K562 (cell line): ENCODE results near the gene SLCO6A1. TPM values are rescaled to one million over a fixed set of nuclear protein-coding genes. Genes with fewer than 3 reads are reported as not detected.

ENCODE experiments used
- ATAC-seq: fragments of 200-7000 bp; cut with Tn5 transposase; 3 replicates; pipeline ENCODE4 v1.9.1; 2020; ENCODE audit warnings: moderate library complexity
- BruUV-seq: library from RNA; stranded (reverse); fragments of 400-500 nt; replicated peaks from 2 replicates; lab custom pipeline; 2021; lab: Mats Ljungman, UMichigan
- CTCF ChIA-PET: fragments of 300-600 bp; formaldehyde crosslinking; extraction: SDS; loops from one replicate; lab custom pipeline; 2021; ENCODE audit warnings: low intra/inter-chr PET ratio; lab: Yijun Ruan, JAX
- POLR2A ChIA-PET: fragments of 300-600, 350-650 bp; sonication (Branson Sonifier 250); formaldehyde crosslinking; extraction: SDS; loops from one replicate; lab custom pipeline; 2021; ENCODE audit warnings: antibody characterized with exemption, inconsistent platforms; lab: Yijun Ruan, JAX
- DNase-seq, 4 experiments: peaks; one replicate each; pipeline versions ENCODE4 v3.0.0 to v3.0.0-alpha.2; 2011 to 2018; ENCODE audit warnings: low spot score in 3 of 4, mixed read lengths in 3 of 4; ENCODE audit errors: extremely low read depth in 1 of 4
- FAIRE-seq: peaks from 2 replicates; lab custom pipeline; 2011; peaks lifted over from hg19 to GRCh38; lab: Jason Lieb, UNC
- H2AFZ ChIP-seq: 2 replicates; pipeline ENCODE4 v1.6.0; 2011; ENCODE audit warnings: low read depth, low read length, control low read depth, inconsistent platforms
- H3K27ac ChIP-seq: fragments of 200-600 bp; 3 replicates; pipeline ENCODE4 v1.8.0; 2011; ENCODE audit warnings: low read depth, mild to moderate bottlenecking, control low read depth, inconsistent platforms, low read length, moderate library complexity, mixed read lengths; ENCODE audit errors: extremely low read depth
- H3K27me3 ChIP-seq, 2 experiments: fragments of 300-600 bp in 1 of 2; 2 replicates in 1 of 2; 3 replicates in 1 of 2; pipeline versions ENCODE4 v1.6.0 to v1.8.0; 2011; ENCODE audit warnings: inconsistent platforms in 2 of 2, low read length in 2 of 2, mild to moderate bottlenecking in 1 of 2, mixed read lengths in 1 of 2, moderate library complexity in 1 of 2; ENCODE audit not compliant: control insufficient read depth in 2 of 2, insufficient read depth in 2 of 2
- H3K36me3 ChIP-seq: fragments of 300-600 bp; 3 replicates; pipeline ENCODE4 v1.8.0; 2011; ENCODE audit warnings: mild to moderate bottlenecking, low read length, inconsistent platforms; ENCODE audit not compliant: control insufficient read depth, insufficient read depth
- H3K4me1 ChIP-seq, 2 experiments: fragments of 200-600 bp in 1 of 2; replicated peaks in 1 of 2; 2 replicates in 1 of 2; 3 replicates in 1 of 2; pipeline versions ENCODE4 v1.5.1 to v1.8.0; 2011; ENCODE audit warnings: inconsistent platforms in 2 of 2, low read length in 2 of 2, mild to moderate bottlenecking in 1 of 2, mixed read lengths in 1 of 2, moderate library complexity in 1 of 2; ENCODE audit not compliant: control insufficient read depth in 2 of 2, insufficient read depth in 2 of 2
- H3K4me2 ChIP-seq: 2 replicates; pipeline ENCODE4 v1.6.1; 2011; ENCODE audit warnings: low read length, control low read depth, inconsistent platforms, mixed read lengths; ENCODE audit not compliant: insufficient read depth
- H3K4me3 ChIP-seq: fragments of 200-600 bp; sonication (generic), shearing (Covaris generic); 2 replicates; pipeline ENCODE4 v1.5.1; 2016; ENCODE audit warnings: control low read depth, inconsistent platforms
- H3K79me2 ChIP-seq: fragments of 200-600 bp; 3 replicates; pipeline ENCODE4 v1.8.0; 2011; ENCODE audit warnings: low read length, inconsistent platforms; ENCODE audit not compliant: control insufficient read depth, insufficient read depth
- H3K9ac ChIP-seq, 2 experiments: 2 replicates each; pipeline versions ENCODE4 v1.6.0 to v1.6.1; 2011; ENCODE audit warnings: low read depth in 2 of 2, low read length in 2 of 2, control low read depth in 1 of 2, inconsistent platforms in 1 of 2, mild to moderate bottlenecking in 1 of 2, mixed read lengths in 1 of 2; ENCODE audit not compliant: insufficient read depth in 1 of 2
- H3K9me1 ChIP-seq: one replicate; pipeline ENCODE4 v1.6.0; 2011; ENCODE audit warnings: inconsistent platforms, mild to moderate bottlenecking, low read length, moderate library complexity; ENCODE audit not compliant: control insufficient read depth, insufficient read depth
- H3K9me3 ChIP-seq: replicated peaks from 2 replicates; pipeline ENCODE4 v1.5.1; 2011; ENCODE audit warnings: low read depth, low read length, inconsistent platforms; ENCODE audit not compliant: control insufficient read depth, insufficient read depth
- H4K20me1 ChIP-seq: replicated peaks from 2 replicates; pipeline ENCODE4 v1.6.1; 2011; ENCODE audit warnings: low read length, inconsistent platforms, mixed read lengths; ENCODE audit not compliant: control insufficient read depth, insufficient read depth
- DEAF1 ChIP-seq: fragments of 450-650 bp; formaldehyde crosslinking; IDR thresholded peaks from 2 replicates; pipeline ENCODE4 v1.4.0; 2020; ENCODE audit warnings: mild to moderate bottlenecking, moderate library complexity
- HIVEP1 ChIP-seq: fragments of 250-450 bp; sonication (Bioruptor Pico); IDR thresholded peaks from 2 replicates; pipeline ENCODE4 v1.4.0; 2020; ENCODE audit warnings: mild to moderate bottlenecking
- JUNB ChIP-seq: fragments of 450-650 bp; formaldehyde crosslinking; conservative IDR thresholded peaks from 2 replicates; pipeline ENCODE4 v1.4.0; 2020; ENCODE audit warnings: mild to moderate bottlenecking
- NCOR1 ChIP-seq: fragments of 450-650 bp; IDR thresholded peaks from 2 replicates; pipeline ENCODE4 v1.6.1; 2016; ENCODE audit warnings: mild to moderate bottlenecking, moderate library complexity
- NR2C1 ChIP-seq, 2 experiments: fragments of 450-650 bp; IDR thresholded peaks; 2 replicates each; pipeline ENCODE4 v1.6.1; 2017; ENCODE audit warnings: mild to moderate bottlenecking in 2 of 2, antibody characterized with exemption in 1 of 2, inconsistent platforms in 1 of 2, missing compliant biosample characterization in 1 of 2, missing genetic modification characterization in 1 of 2
- RBM25 ChIP-seq: fragments of 200-400 bp; formaldehyde crosslinking; IDR thresholded peaks from 2 replicates; pipeline ENCODE4 v1.6.1; 2018; ENCODE audit warnings: low read length, low read depth, moderate library complexity; ENCODE audit not compliant: severe bottlenecking
- TOE1 ChIP-seq, 2 experiments: fragments of 450-650 bp in 1 of 2; sonication (generic) in 1 of 2; formaldehyde crosslinking in 1 of 2; IDR thresholded peaks; 2 replicates each; pipeline versions ENCODE4 v1.7.1 to v1.8.0; 2016 to 2022; ENCODE audit warnings: borderline replicate concordance in 2 of 2, mild to moderate bottlenecking in 2 of 2, antibody characterized with exemption in 1 of 2, inconsistent platforms in 1 of 2, low read depth in 1 of 2, missing genetic modification reagents in 1 of 2, moderate library complexity in 1 of 2
- ZNF239 ChIP-seq: fragments of 250-450 bp; sonication (Bioruptor Pico); IDR thresholded peaks from 2 replicates; pipeline ENCODE4 v1.4.0; 2020; ENCODE audit warnings: mild to moderate bottlenecking
- WGBS: fragments of 100-300 bp; shearing (Covaris generic); methylation state at CpG from one replicate; pipeline ENCODE4 v1.1.6; 2016; ENCODE audit warnings: low coverage, mixed read lengths; ENCODE audit not compliant: insufficient coverage; ENCODE audit errors: missing lambda C conversion rate; 5-methylcytosine and 5-hydroxymethylcytosine counted together
- in situ Hi-C: fragments of 300-500 bp; cut with MboI; formaldehyde crosslinking; loops from 4 replicates; pipeline ENCODE4 v1.15.0; 2018; ENCODE audit warnings: inconsistent platforms, mixed read lengths
- intact Hi-C: fragments of 100-400 bp; cut with micrococcal nuclease; formaldehyde crosslinking; loops from 2 replicates; pipeline ENCODE4 v1.14.2; 2022
- polyA plus RNA-seq, 8 experiments: library from polyadenylated mRNA; depleted of rRNA in 4 of 8; stranded (reverse) in 5 of 8; unstranded in 3 of 8; fragments of >200 nt; fragmentation: Nextera tagmentation in 2 of 8; fragmentation: Illumina TruSeq in 1 of 8; extraction: Ambion mirVana in 2 of 8; extraction: Trizol in 1 of 8; gene quantifications; 2 replicates each; pipeline versions ENCODE4 v1.2.1 to v1.2.3, GENCODE V29; 2011 to 2014; ENCODE audit warnings: inconsistent platforms in 1 of 8, missing spikeins in 1 of 8
- total RNA-seq, 7 experiments: library from RNA; depleted of rRNA in 6 of 7; stranded (reverse); fragments of >200 nt in 6 of 7; fragmentation: Illumina TruSeq in 2 of 7; extraction: Trizol in 2 of 7; gene quantifications; 2 replicates each; pipeline versions ENCODE4 v1.2.1 to v1.2.3, GENCODE V29; 2011 to 2021; ENCODE audit warnings: low replicate concordance in 1 of 7

Gene SLCO6A1
- total and polyA plus RNA-seq, 9 of the 15 experiments (the other 6 are each of a cell fraction or from before 2014, with no cell fraction given), result 0.04 to 0.20 (median 0.11) TPM; not detected in 6

DNA sequence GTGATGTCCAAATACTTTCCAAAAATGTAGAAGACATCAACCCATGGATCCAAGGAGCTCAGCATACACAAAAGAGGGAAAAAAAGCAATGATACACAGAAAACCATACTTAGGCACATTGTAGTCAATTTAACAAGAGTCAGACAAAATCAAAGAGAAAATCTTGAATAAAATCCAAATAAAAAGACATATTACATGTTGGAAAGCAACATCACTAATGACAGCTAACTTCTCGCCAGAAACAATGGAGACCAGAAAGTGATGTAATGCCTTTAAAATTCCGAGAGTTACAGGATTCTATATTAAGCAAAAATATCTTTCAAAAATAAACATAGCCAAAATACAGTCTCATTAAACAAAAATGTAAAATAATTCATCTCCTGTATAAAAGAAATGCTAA, 122.9 kb downstream of the SLCO6A1 start:
- POLR2A ChIA-PET, result no interaction called here
- H3K4me1 ChIP-seq, result no peaks in the 10 kb centered on the region
- intact Hi-C loops (no loop called here), in situ Hi-C loops (no loop called here)
- no peak for FAIRE-seq
- no peaks in the 10 kb centered on the region for H3K9me1 ChIP-seq
- DNase-seq, result no peak
- no peaks in the 10 kb centered on the region for H4K20me1 ChIP-seq
- H3K36me3 ChIP-seq, result no peaks in the 10 kb centered on the region
- ATAC-seq, result no peak
- H3K79me2 ChIP-seq, result no peaks in the 10 kb centered on the region
- no peak overlapping the region for H3K4me2 ChIP-seq
- H2AFZ ChIP-seq, result no peak overlapping the region
- no peak overlapping the region for H3K27ac ChIP-seq
- H3K9ac ChIP-seq, result no peak overlapping the region
- H3K4me3 ChIP-seq, result no peak overlapping the region
- TF ChIP-seq TOE1 (IDR thresholded peaks at IDR 0.05; ENCODE audit: borderline replicate concordance) (no peak), TOE1 (CRISPR knock-in tag; IDR thresholded peaks at IDR 0.05; ENCODE audit: borderline replicate concordance, low read depth) (no peak), JUNB (CRISPR knock-in tag) (no peak), DEAF1 (CRISPR knock-in tag) (no peak), ZNF239 (CRISPR knock-in tag) (no peak), RBM25 (no peak), NR2C1 (IDR thresholded peaks at IDR 0.05) (no peak), NR2C1 (tag; IDR thresholded peaks at IDR 0.05) (no peak), HIVEP1 (CRISPR knock-in tag) (no peak), NCOR1 (no peak)
- H3K27me3 ChIP-seq, result no peaks in the 10 kb centered on the region
- no TSS peak for BruUV-seq
- CTCF ChIA-PET, result no interaction called here
- 0 out of 2 replicates have a peak, but pooled peaks cover 2% of the 10 kb centered on the region for H3K9me3 ChIP-seq
- WGBS, result 0% methylated on average over 2 of the region's 2 CpGs
